Stimulated activated CD8-positive, alpha-beta memory T cell treated with anti-CD3 and anti-CD28 coated beads, Interleukin-4, amount 100 ng/mL, for 24 hours (primary cell): Measurements from ENCODE around the gene OR1E2.
"Not testable (repeated sequence)": the region's sequence is repeated elsewhere in the genome, so short reads cannot be mapped to it uniquely, and the experiment has no call there.

Experiments used
- DNase-seq: peaks from one replicate; pipeline ENCODE4 v3.0.0-alpha.2; 2020; ENCODE audit warnings: low read depth

Gene OR1E2

GRCh38 chr17:3397801-3398200 lies 35.8 kb downstream of the OR1E2 start:
- not testable (repeated sequence) for DNase-seq

GRCh38 chr17:3389791-3390190 lies 43.9 kb downstream of the OR1E2 start:
- no peak for DNase-seq

GRCh38 chr17:3385869-3386816 lies 47.5 kb downstream of the OR1E2 start, which contains the start of gene OR3A2:
Gene OR3A2, minus strand, starts transcription at chr17:3386308.
- DNase-seq: no peak
